ENCODE data around the gene CAPG. TPM values are rescaled to one million over a fixed set of nuclear protein-coding genes. Genes with fewer than 3 reads are reported as not detected.

Gene CAPG
- total RNA-seq, 1 experiment from 2014 or later, result 156 TPM

- DNase-seq (ENCODE audit: low read depth), result no peak
Measured at GRCh38 chr2:85439025-85439472, 28.9 kb upstream of the CAPG start.

- no peak for DNase-seq (ENCODE audit: low read depth)
Measured at GRCh38 chr2:85438201-85439024, 28.2 kb upstream of the CAPG start.

- peak; percentile 91 for DNase-seq (ENCODE audit: low read depth)
Measured at GRCh38 chr2:85437488-85438200, 27.5 kb upstream of the CAPG start.

GRCh38 chr2:85436836-85437487 is 26.8 kb upstream of the CAPG start:
- peak; percentile 48 for DNase-seq (ENCODE audit: low read depth)

- DNase-seq (ENCODE audit: low read depth), result peak; percentile 46
Measured at GRCh38 chr2:85435981-85436835, 26.0 kb upstream of the CAPG start.

- DNase-seq (ENCODE audit: low read depth), result no peak
Measured at GRCh38 chr2:85435220-85435958, 25.2 kb upstream of the CAPG start.

GRCh38 chr2:85434696-85435095 is 24.5 kb upstream of the CAPG start:
- no peak for DNase-seq (ENCODE audit: low read depth)

GRCh38 chr2:85433511-85434089 is 23.4 kb upstream of the CAPG start:
- peak; percentile 100 for DNase-seq (ENCODE audit: low read depth)

GRCh38 chr2:85431570-85432205 is 21.5 kb upstream of the CAPG start:
- DNase-seq (ENCODE audit: low read depth), result peak; percentile 78

GRCh38 chr2:85430752-85431569 is 20.8 kb upstream of the CAPG start:
- peak; percentile 93 for DNase-seq (ENCODE audit: low read depth)

GRCh38 chr2:85429924-85430289 is 19.7 kb upstream of the CAPG start:
- no peak for DNase-seq (ENCODE audit: low read depth)

- DNase-seq (ENCODE audit: low read depth), result no peak
Measured at GRCh38 chr2:85429213-85429923, 19.2 kb upstream of the CAPG start.

GRCh38 chr2:85428343-85428881 is 18.2 kb upstream of the CAPG start:
- DNase-seq (ENCODE audit: low read depth), result no peak

GRCh38 chr2:85427300-85427835 is 17.2 kb upstream of the CAPG start:
- no peak for DNase-seq (ENCODE audit: low read depth)

- DNase-seq (ENCODE audit: low read depth), result no peak
Measured at GRCh38 chr2:85425588-85425987, 15.4 kb upstream of the CAPG start.

- DNase-seq (ENCODE audit: low read depth), result peak; percentile 80
Measured at GRCh38 chr2:85423525-85423924, 13.4 kb upstream of the CAPG start.

- DNase-seq (ENCODE audit: low read depth), result no peak
Measured at GRCh38 chr2:85422072-85422457, 11.9 kb upstream of the CAPG start.
